ENCODE measurements around the gene PROSER1. TPM values are rescaled to one million over a fixed set of nuclear protein-coding genes. Genes with fewer than 3 reads are reported as not detected.
A peak's percentile ranks its signal among the peaks of the same experiment; 100 is the strongest.

PROSER1 gene
- total RNA-seq, 1 donor from 2014 or later, result 57.8 TPM

- peaks cover 51% of the 10 kb centered on the region for H3K4me1 Mint-ChIP-seq
- POLR2A ChIA-PET, result no interaction called here
- H3K27ac Mint-ChIP-seq, result no peak overlapping the region
- CTCF ChIA-PET, result interaction anchor here (1.1 kb wide), 1 partner anchor 577 kb away, joined by 3 read pairs; no protein-coding TSS in a partner anchor
- ATAC-seq (ENCODE audit: low read depth) (no peak), DNase-seq (no peak)
- H3K27me3 Mint-ChIP-seq, result no peaks in the 10 kb centered on the region
- H3K4me3 Mint-ChIP-seq, result peak overlapping the region; percentile 87
- TF ChIP-seq, protein P1, sequence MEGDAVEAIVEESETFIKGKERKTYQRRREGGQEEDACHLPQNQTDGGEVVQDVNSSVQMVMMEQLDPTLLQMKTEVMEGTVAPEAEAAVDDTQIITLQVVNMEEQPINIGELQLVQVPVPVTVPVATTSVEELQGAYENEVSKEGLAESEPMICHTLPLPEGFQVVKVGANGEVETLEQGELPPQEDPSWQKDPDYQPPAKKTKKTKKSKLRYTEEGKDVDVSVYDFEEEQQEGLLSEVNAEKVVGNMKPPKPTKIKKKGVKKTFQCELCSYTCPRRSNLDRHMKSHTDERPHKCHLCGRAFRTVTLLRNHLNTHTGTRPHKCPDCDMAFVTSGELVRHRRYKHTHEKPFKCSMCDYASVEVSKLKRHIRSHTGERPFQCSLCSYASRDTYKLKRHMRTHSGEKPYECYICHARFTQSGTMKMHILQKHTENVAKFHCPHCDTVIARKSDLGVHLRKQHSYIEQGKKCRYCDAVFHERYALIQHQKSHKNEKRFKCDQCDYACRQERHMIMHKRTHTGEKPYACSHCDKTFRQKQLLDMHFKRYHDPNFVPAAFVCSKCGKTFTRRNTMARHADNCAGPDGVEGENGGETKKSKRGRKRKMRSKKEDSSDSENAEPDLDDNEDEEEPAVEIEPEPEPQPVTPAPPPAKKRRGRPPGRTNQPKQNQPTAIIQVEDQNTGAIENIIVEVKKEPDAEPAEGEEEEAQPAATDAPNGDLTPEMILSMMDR (IDR thresholded peaks at IDR 0.05), result no peak
- H3K9me3 Mint-ChIP-seq, result no peaks in the 10 kb centered on the region
- H3K36me3 Mint-ChIP-seq (ENCODE audit: low read depth), result peaks cover 27% of the 10 kb centered on the region
- intact Hi-C loops (cut with micrococcal nuclease), result loop anchor here (5.0 kb wide), 1 partner anchor 1627 kb away; no protein-coding TSS in a partner anchor
These were observed 2.7 kb downstream of the PROSER1 start for GRCh38 chr13:39035204-39035603.

GRCh38 chr13:39034085-39034484, 3.8 kb downstream of the PROSER1 start:
- intact Hi-C loops (cut with micrococcal nuclease), result no loop called here
- TF ChIP-seq, protein P1 (IDR thresholded peaks at IDR 0.05), result no peak
- no peak overlapping the region for H3K27ac Mint-ChIP-seq
- ATAC-seq (ENCODE audit: low read depth), result no peak
- ChIA-PET CTCF (no interaction called here), POLR2A (interaction anchor here (0.7 kb wide), 2 partner anchors 17 to 552 kb away, joined by 3 to 4 read pairs; no protein-coding TSS in a partner anchor)
- H3K4me1 Mint-ChIP-seq, result peaks cover 45% of the 10 kb centered on the region
- no peaks in the 10 kb centered on the region for H3K9me3 Mint-ChIP-seq
- H3K4me3 Mint-ChIP-seq, result no peak overlapping the region
- H3K36me3 Mint-ChIP-seq (ENCODE audit: low read depth), result peaks cover 33% of the 10 kb centered on the region
- DNase-seq, result no peak
- H3K27me3 Mint-ChIP-seq, result no peaks in the 10 kb centered on the region

DNA sequence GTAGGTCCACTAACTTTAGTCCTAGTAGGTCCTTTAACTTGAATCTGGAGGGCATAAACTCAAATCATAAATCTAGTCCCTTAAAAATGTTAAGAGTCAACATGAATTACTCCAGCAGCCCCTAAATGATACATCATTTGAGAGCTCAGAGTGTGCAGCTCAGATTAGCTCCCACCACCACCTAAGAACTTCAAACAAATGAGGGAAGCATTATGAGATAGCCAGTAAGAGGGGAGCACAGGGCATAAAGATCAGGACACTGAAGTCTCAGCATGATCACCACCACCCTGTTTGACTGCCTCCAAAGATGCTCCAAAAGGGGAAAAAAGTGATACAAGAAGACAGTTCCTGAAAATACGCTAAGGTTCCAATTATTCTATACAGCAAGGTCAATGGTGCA, 5.7 kb downstream of the PROSER1 start:
- H3K27ac Mint-ChIP-seq, result no peak overlapping the region

GRCh38 chr13:39025433-39025839, 12.5 kb downstream of the PROSER1 start:
- Mint-ChIP-seq H3K36me3 (ENCODE audit: low read depth) (peaks cover 80% of the 10 kb centered on the region), H3K27me3 (no peaks in the 10 kb centered on the region), H3K4me3 (no peak overlapping the region), H3K4me1 (no peaks in the 10 kb centered on the region), H3K9me3 (no peaks in the 10 kb centered on the region), H3K27ac (no peak overlapping the region)
- TF ChIP-seq, protein P1 (IDR thresholded peaks at IDR 0.05), result no peak
- ChIA-PET CTCF (no interaction called here), POLR2A (no interaction called here)
- no peak for DNase-seq
- ATAC-seq (ENCODE audit: low read depth), result no peak
- intact Hi-C loops (cut with micrococcal nuclease), result loop anchor here (5.0 kb wide), 1 partner anchor 1963 kb away; no protein-coding TSS in a partner anchor

More for the DNA sequence above, 5.7 kb downstream of the PROSER1 start:
- DNase-seq, result no peak
- ChIA-PET POLR2A (interaction anchor here (1.0 kb wide), 1 partner anchor 15 kb away, joined by 3 read pairs; no protein-coding TSS in a partner anchor), CTCF (interaction anchor here (1.5 kb wide), 1 partner anchor 15 kb away, joined by 5 read pairs; no protein-coding TSS in a partner anchor)
- no peak overlapping the region for H3K4me3 Mint-ChIP-seq
- intact Hi-C loops (cut with micrococcal nuclease), result no loop called here
- TF ChIP-seq, protein P1 (IDR thresholded peaks at IDR 0.05), result no peak
- ATAC-seq (ENCODE audit: low read depth), result no peak
- H3K36me3 Mint-ChIP-seq (ENCODE audit: low read depth), result peaks cover 39% of the 10 kb centered on the region
- no peaks in the 10 kb centered on the region for H3K9me3 Mint-ChIP-seq
- no peaks in the 10 kb centered on the region for H3K27me3 Mint-ChIP-seq
- peaks cover 39% of the 10 kb centered on the region for H3K4me1 Mint-ChIP-seq

DNA sequence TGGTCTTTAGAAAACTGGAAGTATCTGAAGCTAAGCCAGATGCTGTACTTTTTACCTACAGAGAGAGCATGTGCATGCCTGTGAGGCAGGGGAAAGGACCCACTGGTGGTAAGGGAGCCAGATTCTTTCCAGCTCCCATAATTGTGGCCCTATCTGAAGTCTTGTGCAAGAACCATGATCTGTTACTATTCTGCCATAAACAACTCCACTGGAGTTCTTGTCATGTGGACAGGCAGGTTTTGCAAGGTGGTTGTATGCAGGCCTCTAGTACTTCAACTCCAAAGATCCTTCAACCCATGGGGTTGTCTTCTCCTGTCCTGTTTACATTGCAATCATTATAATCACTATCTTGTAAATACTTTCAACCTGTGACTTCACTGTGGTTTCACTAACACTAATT, 14.1 kb downstream of the PROSER1 start:
- TF ChIP-seq, protein P1 (IDR thresholded peaks at IDR 0.05), result no peak
- ChIA-PET CTCF (no interaction called here), POLR2A (no interaction called here)
- Mint-ChIP-seq H3K27me3 (no peaks in the 10 kb centered on the region), H3K4me3 (no peak overlapping the region), H3K27ac (no peak overlapping the region), H3K9me3 (no peaks in the 10 kb centered on the region), H3K4me1 (no peaks in the 10 kb centered on the region), H3K36me3 (ENCODE audit: low read depth) (peaks cover 79% of the 10 kb centered on the region)
- DNase-seq, result no peak
- ATAC-seq (ENCODE audit: low read depth), result no peak
- intact Hi-C loops (cut with micrococcal nuclease), result no loop called here
